Osteoblast (primary cell): Measurements from ENCODE around the gene STT3B. TPM values are rescaled to one million over a fixed set of nuclear protein-coding genes. Genes with fewer than 3 reads are reported as not detected.

ENCODE experiments used
- DNase-seq: peaks from one replicate; pipeline ENCODE4 v3.0.0; 2011; ENCODE audit warnings: low spot score, mixed read lengths; ENCODE audit not compliant: insufficient read length; ENCODE audit errors: missing footprints
- H2AFZ ChIP-seq: 2 replicates; pipeline ENCODE4 v1.6.0; 2011; ENCODE audit warnings: mild to moderate bottlenecking, low read length
- H3K27ac ChIP-seq: 2 replicates; pipeline ENCODE4 v1.5.1; 2011; ENCODE audit warnings: mild to moderate bottlenecking, low read depth, low read length, moderate library complexity
- H3K27me3 ChIP-seq: 2 replicates; pipeline ENCODE4 v1.6.0; 2012; ENCODE audit warnings: mild to moderate bottlenecking, control low read depth, inconsistent platforms, low read length, moderate library complexity; ENCODE audit not compliant: insufficient read depth
- H3K36me3 ChIP-seq: 2 replicates; pipeline ENCODE4 v1.5.1; 2011; ENCODE audit warnings: mild to moderate bottlenecking, low read length, control low read depth, moderate library complexity; ENCODE audit not compliant: insufficient read depth
- H3K4me1 ChIP-seq: 2 replicates; pipeline ENCODE4 v1.5.1; 2011; ENCODE audit warnings: mild to moderate bottlenecking, low read length, control low read depth, moderate library complexity; ENCODE audit not compliant: insufficient read depth
- H3K4me2 ChIP-seq: 2 replicates; pipeline ENCODE4 v1.6.0; 2011; ENCODE audit warnings: mild to moderate bottlenecking, low read length; ENCODE audit not compliant: insufficient read depth
- H3K4me3 ChIP-seq: fragments of 200-600 bp; sonication (generic); 3 replicates; pipeline ENCODE4 v1.5.1; 2012; ENCODE audit warnings: mild to moderate bottlenecking, low read length, inconsistent platforms; ENCODE audit not compliant: insufficient read depth
- H3K79me2 ChIP-seq: 2 replicates; pipeline ENCODE4 v1.6.0; 2012; ENCODE audit warnings: mild to moderate bottlenecking, low read length, control low read depth, inconsistent platforms; ENCODE audit not compliant: insufficient read depth
- H3K9me3 ChIP-seq: 2 replicates; pipeline ENCODE4 v1.5.1; 2011; ENCODE audit warnings: low read depth, low read length, control low read depth
- H4K20me1 ChIP-seq: 2 replicates; pipeline ENCODE4 v1.6.0; 2012; ENCODE audit warnings: mild to moderate bottlenecking, low read length, control low read depth; ENCODE audit not compliant: insufficient read depth
- CTCF ChIP-seq: IDR thresholded peaks from 2 replicates; pipeline ENCODE4 v1.5.1; 2011; ENCODE audit warnings: mild to moderate bottlenecking, low read depth, low read length, moderate library complexity; ENCODE audit errors: extremely low read depth
- total RNA-seq: library from RNA; depleted of rRNA; stranded (reverse); fragments of >200 nt; gene quantifications from 2 replicates; pipeline ENCODE4 v1.2.3, GENCODE V29; 2012

The STT3B gene
- total RNA-seq, 1 donor: 216 TPM

- Histone ChIP-seq H3K4me2 (no peak overlapping the region), H3K27ac (no peak overlapping the region), H3K4me1 (peaks cover 6% of the 10 kb centered on the region), H3K79me2 (peaks cover 97% of the 10 kb centered on the region), H3K9me3 (no peaks in the 10 kb centered on the region), H3K4me3 (no peak overlapping the region), H3K27me3 (no peaks in the 10 kb centered on the region), H4K20me1 (peaks cover 60% of the 10 kb centered on the region), H2AFZ (no peak overlapping the region), H3K36me3 (no peaks in the 10 kb centered on the region)
- TF ChIP-seq CTCF: no peak
- DNase-seq: no peak
Observed at GRCh38 chr3:31562525-31562924, 29.8 kb downstream of the STT3B start.

GRCh38 chr3:31565288-31565687, 32.6 kb downstream of the STT3B start:
- no peak for DNase-seq
- no peak overlapping the region for H3K27ac ChIP-seq
- TF ChIP-seq CTCF: no peak
- H3K27me3 ChIP-seq: no peaks in the 10 kb centered on the region
- no peak overlapping the region for H3K4me3 ChIP-seq
- peaks cover 75% of the 10 kb centered on the region for H4K20me1 ChIP-seq
- peaks cover 93% of the 10 kb centered on the region for H3K79me2 ChIP-seq
- no peak overlapping the region for H2AFZ ChIP-seq
- H3K4me2 ChIP-seq: no peak overlapping the region
- H3K4me1 ChIP-seq: peaks cover 6% of the 10 kb centered on the region
- H3K9me3 ChIP-seq: no peaks in the 10 kb centered on the region
- no peaks in the 10 kb centered on the region for H3K36me3 ChIP-seq

- Histone ChIP-seq H2AFZ (no peak overlapping the region), H3K27me3 (no peaks in the 10 kb centered on the region), H3K9me3 (no peaks in the 10 kb centered on the region), H3K36me3 (no peaks in the 10 kb centered on the region), H3K79me2 (peaks cover 91% of the 10 kb centered on the region), H3K4me1 (peaks cover 6% of the 10 kb centered on the region), H4K20me1 (peaks cover 78% of the 10 kb centered on the region), H3K27ac (no peak overlapping the region), H3K4me3 (no peak overlapping the region), H3K4me2 (no peak overlapping the region)
- peak; percentile 38 for TF ChIP-seq CTCF
- no peak for DNase-seq
Observed at GRCh38 chr3:31567036-31567435, 34.3 kb downstream of the STT3B start.

GRCh38 chr3:31568649-31569048, 35.9 kb downstream of the STT3B start:
- Histone ChIP-seq H3K36me3 (no peaks in the 10 kb centered on the region), H2AFZ (no peak overlapping the region), H4K20me1 (peaks cover 73% of the 10 kb centered on the region), H3K4me1 (peaks cover 6% of the 10 kb centered on the region), H3K4me2 (no peak overlapping the region), H3K27me3 (no peaks in the 10 kb centered on the region), H3K79me2 (peaks cover 90% of the 10 kb centered on the region), H3K9me3 (no peaks in the 10 kb centered on the region), H3K27ac (no peak overlapping the region), H3K4me3 (no peak overlapping the region)
- no peak for DNase-seq
- TF ChIP-seq CTCF: no peak
